ENCODE results near the gene NPEPL1. TPM values are rescaled to one million over a fixed set of nuclear protein-coding genes. Genes with fewer than 3 reads are reported as not detected.

The NPEPL1 gene
- total RNA-seq, 1 experiment from 2014 or later: 31.1 TPM

- no peak overlapping the region for H2BK120ac ChIP-seq (ENCODE audit: low read depth, low read length, poor library complexity, severe bottlenecking)
- H2BK15ac ChIP-seq (ENCODE audit: low read depth, low read length): no peak overlapping the region
- no peak overlapping the region for H3K23ac ChIP-seq (ENCODE audit: insufficient read length, low read depth, low read length)
- no peaks in the 10 kb centered on the region for H4K20me1 ChIP-seq (ENCODE audit: control insufficient read depth, insufficient read depth, insufficient read length)
- no peak overlapping the region for H3K18ac ChIP-seq (ENCODE audit: insufficient read length, low read depth, low read length)
- H3K27me3 ChIP-seq (ENCODE audit: insufficient read depth, low read length): no peaks in the 10 kb centered on the region
- peaks cover 2% of the 10 kb centered on the region; the same call in 1 of the 2 replicates for H3K4me1 ChIP-seq (ENCODE audit: insufficient read depth, low read length)
- no peak overlapping the region for H3K9ac ChIP-seq (ENCODE audit: extremely low read depth, insufficient read length, low read length)
- H3K79me1 ChIP-seq (ENCODE audit: insufficient read depth, low read depth, low read length, poor library complexity, severe bottlenecking): no peaks in the 10 kb centered on the region
- H3K14ac ChIP-seq (ENCODE audit: insufficient read depth, low read length): no peak overlapping the region
- Mint-ChIP-seq H3K9me3 (peaks cover 0 to 3% of the 10 kb centered on the region in 2 experiments; a peak in 1 of 5 replicates), H3K36me3 (ENCODE audit: insufficient read depth in 1 of 3, low read depth in 3 of 3) (peaks cover 14 to 48% (median 36%) of the 10 kb centered on the region in 3 experiments; a peak in 6 of 7 replicates), H3K4me3 (no peak overlapping the region), H3K4me1 (peaks cover 4 to 9% of the 10 kb centered on the region in 2 experiments), H3K27ac (peak overlapping the region in 1 of 3 experiments; percentile 81; a peak in 1 of 7 replicates), H3K27me3 (ENCODE audit: low read depth) (no peaks in the 10 kb centered on the region)
- no peak overlapping the region for H2BK5ac ChIP-seq (ENCODE audit: insufficient read length, low read length)
- H3K9me3 ChIP-seq (ENCODE audit: control insufficient read depth, low read depth, low read length): no peaks in the 10 kb centered on the region
- no peak overlapping the region for H4K5ac ChIP-seq (ENCODE audit: insufficient read length, low read depth, low read length)
- H2AK5ac ChIP-seq (ENCODE audit: insufficient read length, low read length): no peak overlapping the region
- peak; percentile 23 for DNase-seq
- H4K8ac ChIP-seq (replicated peaks; ENCODE audit: insufficient read length, low read depth, low read length): no peak overlapping the region
- no peak overlapping the region for H2AFZ ChIP-seq (ENCODE audit: low read length)
- TF ChIP-seq CTCF (conservative IDR thresholded peaks at IDR 0.05): no peak
- WGBS (ENCODE audit: extremely low coverage, insufficient read length, low lambda C conversion rate): no CpG with 5 or more reads among the region's 9 CpGs
- H3K4me2 ChIP-seq (ENCODE audit: insufficient read depth, insufficient read length, low read length): no peak overlapping the region
- peaks cover 2% of the 10 kb centered on the region; the same call in 1 of the 2 replicates for H3K79me2 ChIP-seq (ENCODE audit: insufficient read depth, low read length)
- no peak overlapping the region for H2BK12ac ChIP-seq (ENCODE audit: insufficient read length, low read depth, low read length)
- H4K91ac ChIP-seq (ENCODE audit: insufficient read length, low read depth, low read length): no peak overlapping the region
- H2BK20ac ChIP-seq (ENCODE audit: low read depth, low read length, poor library complexity, severe bottlenecking): no peak overlapping the region
- no peaks in the 10 kb centered on the region for H3K23me2 ChIP-seq (ENCODE audit: insufficient read length, low read depth, low read length, poor library complexity, severe bottlenecking)
- H3K4ac ChIP-seq (ENCODE audit: low read depth, low read length): no peak overlapping the region
- no peak overlapping the region for H3K27ac ChIP-seq (ENCODE audit: insufficient read length, low read depth, low read length)
- no peak overlapping the region for H3K56ac ChIP-seq (ENCODE audit: insufficient read length, low read depth, low read length)
- H3T11ph ChIP-seq (ENCODE audit: low read length): no peak overlapping the region
These were observed 7.1 kb downstream of the NPEPL1 start for GRCh38 chr20:58699623-58700107.

Data from H9 (cell line).